Ovary (tissue), 9 donors: ENCODE results near the gene SLC4A8. TPM values are rescaled to one million over a fixed set of nuclear protein-coding genes. Genes with fewer than 3 reads are reported as not detected.

Experiments
- DNase-seq, 5 donors: peaks; one replicate each; pipeline ENCODE4 v3.0.0-alpha.2; 2019 to 2020
- H3K27ac ChIP-seq, 2 donors: fragments of 200-600 bp; one replicate each; pipeline versions ENCODE4 v1.5.1 to v1.8.0; 2019 to 2022
- H3K27me3 ChIP-seq: fragments of 200-600 bp; one replicate; pipeline ENCODE4 v1.8.0; 2022
- H3K36me3 ChIP-seq: fragments of 200-600 bp; sonication (generic); one replicate; pipeline ENCODE4 v1.5.1; 2019
- H3K4me1 ChIP-seq: one replicate; pipeline ENCODE4 v1.8.1; 2013; ENCODE audit warnings: mild to moderate bottlenecking, moderate library complexity; ENCODE audit not compliant: insufficient read depth
- H3K4me3 ChIP-seq: fragments of 200-600 bp; sonication (generic); one replicate; pipeline ENCODE4 v1.5.1; 2017
- H3K9me3 ChIP-seq, 2 donors: fragments of 200-600 bp in 1 of 2; sonication (generic) in 1 of 2; one replicate each; pipeline versions ENCODE4 v1.5.1 to v1.8.1; 2013 to 2019; ENCODE audit warnings: mild to moderate bottlenecking in 1 of 2, moderate library complexity in 1 of 2
- EP300 ChIP-seq: sonication (generic); formaldehyde crosslinking; IDR thresholded peaks from one replicate; pipeline ENCODE4 v1.6.1; 2017; ENCODE audit warnings: antibody characterized with exemption
- POLR2A ChIP-seq: fragments of 450-650 bp; IDR thresholded peaks from one replicate; pipeline ENCODE4 v1.6.1; 2017; ENCODE audit warnings: antibody characterized with exemption, mild to moderate bottlenecking, moderate library complexity
- WGBS, 3 donors: extraction: QIAGEN DNeasy Blood & Tissue Kit in 1 of 3; methylation state at CpG; one replicate each; pipeline versions ENCODE4 v1.1.5 to v1.1.7; 2013 to 2017; 5-methylcytosine and 5-hydroxymethylcytosine counted together
- intact Hi-C, 4 donors: fragments of 100-400 bp; cut with DNase I; formaldehyde crosslinking; loops; one replicate each; pipeline versions ENCODE4 v1.11.0 to v1.15.1; 2022 to 2023
- polyA plus RNA-seq, 2 donors: library from polyadenylated mRNA; stranded (reverse); fragments of 200-250 nt in 1 of 2; fragments of 350-450 nt in 1 of 2; fragmentation: Illumina TruSeq in 1 of 2; extraction: RNeasy Lipid Tissue Mini Kit (QIAGEN cat#74804) in 1 of 2; gene quantifications; one replicate each; pipeline ENCODE4 v1.2.3, GENCODE V29; 2013 to 2014
- total RNA-seq, 7 donors: library from RNA; depleted of rRNA in 2 of 7; stranded (reverse); fragments of >200 nt in 2 of 7; fragmentation: NEBNext Ultra II Directional in 3 of 7; extraction: Animal tissue kit (Norgen Biotek cat#: 25700) in 3 of 7; gene quantifications; one replicate each; pipeline versions ENCODE4 v1.1.0 to v1.2.4, GENCODE V29; 2016 to 2023
- TF ChIP-seq, protein P1 (sequence below), 3 donors: fragments of 450-650 bp in 2 of 3; fragments of 200-600 bp in 1 of 3; IDR thresholded peaks; one replicate each; pipeline versions ENCODE4 v1.5.1 to v1.8.0; 2016 to 2022; ENCODE audit warnings: antibody characterized with exemption in 3 of 3, mild to moderate bottlenecking in 1 of 3
- donor health status: DM: no; HTN: no; CAD: no; lungs with moderate emphysema.
- donor health status: DM: no; HTN: no; CAD: no.
- donor health status: Bipolar disorder and iron deficiency.
- donor health status: DM: yes; HTN: yes; CAD: no.
- donor health status: DM: no; HTN: no; CAD: no.
- donor health status: DM: yes; HTN: yes; CAD: no.

SLC4A8 gene
- total and polyA plus RNA-seq, 9 donors, result 1.5 to 18.5 (median 7.8) TPM

DNA sequence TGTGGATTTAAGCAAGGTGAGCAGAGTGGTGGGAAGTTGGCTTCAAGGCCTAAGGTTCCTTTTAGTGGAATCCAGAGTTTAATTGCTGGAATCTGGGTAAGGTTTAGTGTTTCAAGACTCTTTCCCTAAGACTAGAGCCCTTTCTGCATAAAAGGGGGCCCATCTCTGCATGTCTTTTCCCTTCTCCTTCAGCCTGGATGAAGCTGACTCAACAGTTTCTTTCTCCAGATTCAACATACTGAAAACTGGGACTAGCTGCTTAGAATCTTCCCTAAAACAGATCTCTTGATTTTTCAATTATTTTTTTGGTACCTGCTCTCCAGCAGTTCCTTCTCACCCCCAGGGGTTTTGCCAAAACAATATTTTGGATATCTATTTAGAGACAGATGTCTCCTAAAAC lies 34.0 kb downstream of the SLC4A8 start:
- intact Hi-C loops, result no loop called here
- DNase-seq, result no peak
- H3K9me3 ChIP-seq, result no peaks in the 10 kb centered on the region
- no peak for TF ChIP-seq POLR2A
- TF ChIP-seq EP300, result no peak
- TF ChIP-seq, protein P1, sequence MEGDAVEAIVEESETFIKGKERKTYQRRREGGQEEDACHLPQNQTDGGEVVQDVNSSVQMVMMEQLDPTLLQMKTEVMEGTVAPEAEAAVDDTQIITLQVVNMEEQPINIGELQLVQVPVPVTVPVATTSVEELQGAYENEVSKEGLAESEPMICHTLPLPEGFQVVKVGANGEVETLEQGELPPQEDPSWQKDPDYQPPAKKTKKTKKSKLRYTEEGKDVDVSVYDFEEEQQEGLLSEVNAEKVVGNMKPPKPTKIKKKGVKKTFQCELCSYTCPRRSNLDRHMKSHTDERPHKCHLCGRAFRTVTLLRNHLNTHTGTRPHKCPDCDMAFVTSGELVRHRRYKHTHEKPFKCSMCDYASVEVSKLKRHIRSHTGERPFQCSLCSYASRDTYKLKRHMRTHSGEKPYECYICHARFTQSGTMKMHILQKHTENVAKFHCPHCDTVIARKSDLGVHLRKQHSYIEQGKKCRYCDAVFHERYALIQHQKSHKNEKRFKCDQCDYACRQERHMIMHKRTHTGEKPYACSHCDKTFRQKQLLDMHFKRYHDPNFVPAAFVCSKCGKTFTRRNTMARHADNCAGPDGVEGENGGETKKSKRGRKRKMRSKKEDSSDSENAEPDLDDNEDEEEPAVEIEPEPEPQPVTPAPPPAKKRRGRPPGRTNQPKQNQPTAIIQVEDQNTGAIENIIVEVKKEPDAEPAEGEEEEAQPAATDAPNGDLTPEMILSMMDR (IDR thresholded peaks at IDR 0.05), result no peak
- no peaks in the 10 kb centered on the region for H3K4me1 ChIP-seq
- no peak overlapping the region for H3K27ac ChIP-seq
- no peaks in the 10 kb centered on the region for H3K36me3 ChIP-seq
- H3K4me3 ChIP-seq, result no peak overlapping the region
- no peaks in the 10 kb centered on the region for H3K27me3 ChIP-seq

DNA sequence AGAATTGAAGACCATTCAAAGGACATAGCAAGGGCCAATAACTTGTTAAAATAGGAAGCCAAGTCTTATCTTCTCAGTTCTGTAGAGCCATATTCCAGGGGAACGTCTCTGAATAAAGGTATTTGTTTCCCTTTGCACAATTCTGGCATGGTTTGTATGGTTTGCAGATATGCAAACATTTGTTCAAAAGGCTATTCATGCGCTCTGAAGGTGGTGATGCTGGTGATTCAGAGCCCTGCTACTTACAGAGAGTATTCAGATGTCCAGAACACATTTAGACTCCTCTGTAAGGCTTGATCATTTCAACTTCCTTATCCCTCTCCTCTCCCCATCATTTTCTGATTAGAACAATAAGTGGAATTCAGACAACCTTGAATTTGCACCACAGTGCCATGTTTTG lies 35.9 kb downstream of the SLC4A8 start:
- TF ChIP-seq, protein P1 (IDR thresholded peaks at IDR 0.05), result no peak
- no peak overlapping the region for H3K27ac ChIP-seq
- no peaks in the 10 kb centered on the region for H3K4me1 ChIP-seq
- H3K9me3 ChIP-seq, result no peaks in the 10 kb centered on the region
- no peak for DNase-seq
- intact Hi-C loops, result no loop called here
- no peak overlapping the region for H3K4me3 ChIP-seq
- no peaks in the 10 kb centered on the region for H3K36me3 ChIP-seq
- 34 to 55% (median 37%) methylated on average over 2 of the region's 2 CpGs for WGBS, 3 donors
- H3K27me3 ChIP-seq, result no peaks in the 10 kb centered on the region

DNA sequence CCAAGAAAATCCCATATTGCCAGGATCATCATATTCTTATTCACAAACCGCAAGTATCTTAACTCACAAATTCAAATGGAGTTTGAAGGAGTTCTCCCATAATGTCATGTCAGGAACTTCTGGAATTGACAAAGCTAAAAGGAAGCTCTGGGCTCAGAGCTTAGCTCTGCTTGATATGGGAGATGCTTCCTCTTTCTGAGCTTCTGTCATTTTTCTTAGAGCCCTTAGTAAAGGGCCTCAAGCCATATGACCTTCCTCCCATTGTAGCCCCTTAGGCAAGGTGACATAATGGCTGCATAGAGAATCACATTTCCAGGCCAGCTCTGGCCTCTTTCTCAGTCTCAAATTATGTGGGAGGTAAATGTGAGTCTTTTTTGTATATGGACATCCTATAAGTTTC lies 40.9 kb downstream of the SLC4A8 start:
- Histone ChIP-seq H3K27me3 (no peaks in the 10 kb centered on the region), H3K9me3 (no peaks in the 10 kb centered on the region), H3K4me1 (no peaks in the 10 kb centered on the region), H3K4me3 (no peak overlapping the region), H3K36me3 (no peaks in the 10 kb centered on the region), H3K27ac (no peak overlapping the region)
- 99 to 100% (median 100%) methylated on average over 1 of the region's 1 CpG for WGBS, 3 donors
- TF ChIP-seq, protein P1 (IDR thresholded peaks at IDR 0.05), result no peak
- TF ChIP-seq EP300, result no peak
- no peak for DNase-seq
- intact Hi-C loops, result no loop called here

DNA sequence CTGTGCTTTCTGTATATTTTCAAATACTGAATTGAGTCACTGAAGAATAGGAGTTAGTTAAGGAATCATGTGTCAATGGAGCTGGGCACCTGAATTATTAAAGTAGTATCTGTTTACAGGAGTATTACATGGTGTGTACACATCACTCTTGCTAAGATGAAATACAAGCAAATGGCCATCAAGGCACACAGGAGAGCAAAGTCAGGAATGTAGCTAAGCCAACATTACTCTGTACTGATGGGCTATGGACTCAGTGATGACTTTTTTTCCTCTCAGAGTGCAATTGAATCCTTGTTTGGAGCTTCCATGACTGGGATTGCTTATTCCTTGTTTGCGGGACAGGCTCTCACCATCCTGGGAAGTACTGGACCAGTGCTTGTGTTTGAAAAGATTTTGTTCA lies 45.5 kb downstream of the SLC4A8 start:
- intact Hi-C loops, result no loop called here
- TF ChIP-seq POLR2A (no peak), EP300 (no peak)
- TF ChIP-seq, protein P1 (IDR thresholded peaks at IDR 0.05), result no peak
- 96 to 98% (median 97%) methylated on average over 1 of the region's 1 CpG for WGBS, 3 donors
- Histone ChIP-seq H3K9me3 (no peaks in the 10 kb centered on the region), H3K27ac (no peak overlapping the region), H3K27me3 (no peaks in the 10 kb centered on the region), H3K4me1 (no peaks in the 10 kb centered on the region), H3K4me3 (no peak overlapping the region), H3K36me3 (no peaks in the 10 kb centered on the region)
- no peak for DNase-seq
